NCI-H2227 (cell line): Measurements from ENCODE around the gene TRIM16.
"Not testable (repeated sequence)": the region's sequence is repeated elsewhere in the genome, so short reads cannot be mapped to it uniquely, and the experiment has no call there.

Experiments
- DNase-seq: peaks from one replicate; lab custom pipeline; 2025; ENCODE audit not compliant: unreplicated experiment; lab: John Stamatoyannopoulos, UW

The TRIM16 gene

DNA sequence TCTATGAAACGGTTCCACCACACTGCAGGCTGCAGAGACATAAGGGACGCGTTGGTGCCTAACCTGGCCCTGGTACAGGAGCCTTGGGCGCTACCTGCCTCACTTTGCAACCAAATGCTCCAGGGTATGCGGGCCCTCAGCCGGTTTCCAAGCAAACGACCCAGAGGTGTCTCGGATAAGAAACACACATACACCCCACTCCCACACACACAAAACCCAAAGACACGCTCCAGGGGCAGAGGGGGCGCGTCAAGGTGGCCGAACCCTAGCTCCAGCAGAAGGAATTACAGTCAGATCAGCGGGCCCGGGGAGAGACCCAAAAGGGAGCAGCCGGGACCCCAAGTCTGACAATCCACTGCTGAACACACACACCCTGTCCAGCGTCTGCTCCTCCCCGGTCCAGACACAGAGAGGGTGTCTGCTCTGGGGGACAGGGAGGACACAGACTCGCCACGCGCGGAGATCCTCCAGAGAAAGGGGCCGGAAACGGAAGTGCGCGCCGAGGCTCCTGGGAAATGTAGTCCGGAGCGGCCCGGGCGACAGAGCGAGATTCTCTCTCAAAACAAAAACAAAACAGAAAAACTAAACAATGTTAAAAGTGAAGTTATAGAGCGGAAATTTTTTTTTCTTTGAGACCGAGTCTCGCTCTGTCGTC is at the start of gene TRIM16:
Gene TRIM16 (minus strand): TSS at position 488 of the 655 bp plus-strand sequence. CDS start 32,702 bp downstream, outside the sequence.
- DNase-seq = peak; percentile 67

DNA sequence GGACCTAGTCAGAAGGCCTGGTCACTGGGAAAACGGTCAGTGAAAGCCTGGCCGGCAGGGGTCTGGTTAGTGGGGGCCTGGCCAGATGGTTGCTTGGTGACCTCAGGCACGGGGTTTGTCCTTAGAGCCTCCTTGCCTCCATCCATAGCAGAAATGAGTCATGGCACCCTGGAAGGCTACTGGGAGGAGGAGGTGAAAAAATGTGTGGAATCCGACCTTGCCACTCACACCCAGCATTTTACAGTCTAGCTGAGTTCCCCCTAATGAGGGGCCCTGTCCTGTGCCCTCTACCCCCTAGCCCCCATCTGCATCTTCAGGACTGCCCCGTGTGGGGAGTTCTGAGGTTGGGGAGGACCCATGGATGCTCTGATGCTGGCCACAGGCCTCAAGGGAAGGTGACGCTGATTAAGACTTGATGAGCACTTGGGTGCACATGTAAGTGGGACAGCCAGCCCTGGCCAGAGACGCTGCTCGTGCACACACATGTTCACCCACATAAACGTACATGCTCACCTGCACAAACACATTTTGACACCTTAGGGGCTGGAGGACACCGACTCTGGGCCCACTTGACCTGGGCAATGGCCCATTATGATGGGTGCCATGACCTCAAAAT is 49.2 kb upstream of the TRIM16 start:
- DNase-seq = not testable (repeated sequence)

GRCh38 chr17:15731900-15732299 is 47.8 kb upstream of the TRIM16 start, which contains the start of gene TBC1D26:
Gene TBC1D26, plus strand, starts transcription at chr17:15732283. Its CDS starts 3,066 bp downstream, at chr17:15735349.
- not testable (repeated sequence) for DNase-seq

DNA sequence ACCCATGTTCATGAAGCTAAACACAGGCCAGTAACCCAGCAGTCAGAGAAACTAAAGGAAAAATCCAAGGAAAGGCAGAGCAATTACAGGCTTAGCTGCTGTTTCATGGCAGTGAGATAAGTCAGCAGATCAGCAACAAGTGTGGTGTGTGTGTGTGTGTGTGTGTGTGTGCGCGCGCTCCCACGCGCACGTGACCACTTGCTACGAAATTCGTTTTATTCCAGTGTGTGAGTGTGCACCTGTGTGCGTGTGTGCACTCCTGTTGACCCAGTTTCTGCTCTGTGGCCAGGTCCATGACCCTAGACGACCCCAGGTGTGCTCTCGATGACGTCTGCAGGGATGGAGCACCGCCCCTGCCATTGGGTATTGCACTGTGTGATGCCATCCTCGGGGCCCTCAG is 46.4 kb upstream of the TRIM16 start:
- DNase-seq = not testable (repeated sequence)

DNA sequence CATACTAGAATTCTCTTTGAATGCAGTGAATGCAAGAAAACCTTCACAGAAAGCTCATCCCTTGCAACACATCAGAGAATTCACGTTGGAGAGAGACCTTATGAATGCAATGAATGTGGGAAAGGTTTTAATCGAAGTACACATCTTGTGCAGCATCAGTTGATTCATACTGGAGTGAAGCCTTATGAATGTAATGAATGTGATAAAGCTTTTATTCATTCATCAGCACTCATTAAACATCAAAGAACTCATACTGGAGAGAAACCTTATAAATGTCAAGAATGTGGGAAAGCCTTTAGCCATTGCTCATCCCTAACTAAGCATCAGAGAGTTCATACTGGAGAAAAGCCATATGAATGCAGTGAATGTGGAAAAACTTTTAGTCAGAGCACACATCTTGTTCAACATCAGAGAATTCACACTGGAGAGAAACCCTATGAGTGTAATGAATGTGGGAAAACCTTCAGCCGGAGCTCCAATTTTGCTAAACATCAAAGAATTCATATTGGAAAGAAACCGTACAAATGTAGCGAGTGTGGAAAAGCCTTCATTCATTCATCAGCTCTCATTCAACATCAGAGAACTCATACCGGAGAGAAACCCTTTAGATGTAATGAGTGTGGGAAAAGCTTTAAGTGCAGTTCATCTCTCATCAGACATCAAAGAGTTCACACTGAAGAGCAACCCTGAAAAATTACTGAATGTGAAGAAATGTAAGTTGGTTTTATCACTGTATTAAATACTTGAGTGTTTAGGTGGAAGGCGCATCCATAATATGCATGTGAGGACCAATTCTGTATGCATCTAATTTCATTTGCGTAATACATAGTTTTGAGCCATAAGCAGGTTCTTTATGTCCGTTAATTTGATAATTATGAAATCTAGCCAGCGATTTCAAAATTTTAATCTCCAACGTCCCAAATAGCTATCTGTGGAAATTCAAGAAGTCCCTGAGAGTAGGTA is 32.8 kb upstream of the TRIM16 start:
- DNase-seq = not testable (repeated sequence)

GRCh38 chr17:15708879-15709278 is 24.8 kb upstream of the TRIM16 start:
- DNase-seq = not testable (repeated sequence)

- not testable (repeated sequence) for DNase-seq
These were observed 20.7 kb upstream of the TRIM16 start for GRCh38 chr17:15704813-15705212.

DNA sequence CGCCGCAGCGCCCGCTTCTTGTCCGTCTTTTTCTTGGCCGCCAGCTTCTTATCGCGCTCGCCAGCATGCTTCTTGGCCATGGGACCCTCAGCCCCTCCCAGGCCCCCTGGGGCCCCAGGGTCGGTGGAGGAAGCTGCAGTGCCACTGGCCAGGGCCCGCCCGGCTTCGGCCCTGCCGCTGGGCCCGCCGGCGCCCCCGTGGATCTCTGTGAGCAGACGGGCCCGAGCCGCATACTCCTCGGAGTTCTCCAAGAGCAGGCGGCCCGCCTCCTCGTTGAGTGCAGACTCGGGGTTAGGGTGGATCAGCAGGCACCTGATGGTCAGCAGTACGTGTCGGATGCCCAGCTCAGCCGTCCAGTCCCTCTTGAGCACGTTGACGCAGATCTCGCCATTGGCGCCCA is 20.1 kb upstream of the TRIM16 start:
- not testable (repeated sequence) for DNase-seq

- not testable (repeated sequence) for DNase-seq
These were observed 15.8 kb upstream of the TRIM16 start for GRCh38 chr17:15699937-15700336.

DNA sequence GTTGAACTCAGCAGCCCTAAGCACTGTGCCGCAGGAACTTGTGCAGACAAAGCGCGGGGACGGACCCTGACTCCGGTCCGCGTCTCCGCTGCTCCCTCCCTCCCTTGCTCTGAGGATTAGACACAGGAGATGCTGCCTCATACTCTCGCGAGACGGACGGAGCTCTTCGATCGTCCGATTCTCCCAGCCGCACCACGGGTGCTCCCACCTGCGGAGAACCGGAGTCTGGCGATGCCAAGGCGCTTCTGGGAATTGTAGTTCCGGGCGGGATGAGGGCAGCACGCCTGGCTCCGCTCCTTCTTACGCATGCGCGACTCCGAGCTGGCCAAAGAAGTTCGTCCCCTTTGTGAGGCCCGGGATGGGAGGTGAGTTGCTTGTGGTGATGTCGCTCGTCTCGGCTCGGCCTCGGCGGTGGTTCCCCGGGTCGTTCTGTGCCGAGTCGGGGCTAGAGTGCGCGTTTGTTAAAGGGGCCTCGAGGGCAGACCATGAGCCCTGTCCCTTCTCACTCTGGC is 15.4 kb upstream of the TRIM16 start, which contains the start of gene ZNF286A:
Gene ZNF286A (plus strand): TSS at position 340 of the 512 bp plus-strand sequence. CDS start 578 bp downstream, outside the sequence.
- DNase-seq = peak; percentile 98

DNA sequence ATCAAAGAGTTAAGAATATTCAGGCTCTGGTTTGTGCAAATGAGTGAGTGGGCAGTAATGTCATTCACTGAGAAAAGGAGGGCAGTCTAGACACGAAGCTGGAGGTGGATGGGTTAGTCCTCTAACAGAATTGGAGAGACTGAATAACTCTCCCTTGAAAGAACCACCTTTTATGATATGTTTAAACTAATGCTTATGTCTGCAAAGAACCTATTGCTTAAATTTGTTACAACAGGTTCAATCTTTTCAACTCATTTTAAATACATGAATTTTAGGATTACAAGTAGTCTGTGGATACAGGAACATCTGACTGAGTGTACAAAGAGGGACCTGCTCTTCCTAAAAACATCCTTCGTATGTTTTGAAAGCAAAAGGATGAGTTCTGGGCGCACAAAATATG is 14.9 kb upstream of the TRIM16 start:
- not testable (repeated sequence) for DNase-seq

- not testable (repeated sequence) for DNase-seq
These were observed 3.4 kb upstream of the TRIM16 start for GRCh38 chr17:15687494-15687893.

DNA sequence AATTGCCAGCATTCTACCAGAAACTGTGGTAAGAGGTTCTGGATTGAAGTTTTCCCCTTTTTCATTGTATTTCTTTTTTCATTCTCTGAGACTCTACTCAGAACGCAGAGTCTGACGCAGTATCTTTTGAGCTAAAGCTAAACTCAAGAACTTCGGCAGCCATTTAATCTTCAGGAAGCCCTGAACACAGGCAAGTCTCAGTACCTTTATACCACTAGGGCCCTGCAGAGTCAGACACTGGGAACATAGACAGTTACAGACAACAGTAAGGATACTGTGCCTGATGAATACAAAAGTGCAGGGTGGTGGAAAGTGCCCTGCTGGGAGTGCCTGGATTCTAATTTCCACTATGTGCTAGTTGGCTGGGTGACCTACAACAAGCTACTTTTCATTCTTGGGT is 976 bp downstream of the TRIM16 start:
- not testable (repeated sequence) for DNase-seq

- not testable (repeated sequence) for DNase-seq
These were observed 8.1 kb downstream of the TRIM16 start for GRCh38 chr17:15675991-15676390.

- not testable (repeated sequence) for DNase-seq
These were observed 9.5 kb downstream of the TRIM16 start for GRCh38 chr17:15674640-15675039.

DNA sequence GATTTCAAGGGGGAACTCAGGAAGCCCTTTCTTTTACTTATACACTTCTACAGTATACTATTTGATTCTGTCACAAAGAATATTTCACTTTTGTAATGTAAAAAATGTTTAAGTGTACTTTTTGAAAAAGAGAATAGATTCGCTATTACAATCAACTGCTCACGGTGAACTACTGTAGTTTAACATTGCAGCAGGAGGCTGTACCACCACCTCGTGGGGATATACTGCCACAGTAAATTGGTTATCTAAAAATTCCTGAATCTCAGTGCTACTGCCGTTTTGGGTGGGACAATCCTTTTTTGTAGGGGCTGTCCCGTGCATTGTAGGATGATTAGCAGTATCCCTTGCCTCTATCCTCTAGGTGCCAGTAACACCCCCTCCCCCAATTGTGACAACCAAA is 14.6 kb downstream of the TRIM16 start:
- not testable (repeated sequence) for DNase-seq

GRCh38 chr17:15663691-15664090 is 20.4 kb downstream of the TRIM16 start:
- DNase-seq = no peak

- DNase-seq = no peak
These were observed 20.9 kb downstream of the TRIM16 start for GRCh38 chr17:15663176-15663575.

DNA sequence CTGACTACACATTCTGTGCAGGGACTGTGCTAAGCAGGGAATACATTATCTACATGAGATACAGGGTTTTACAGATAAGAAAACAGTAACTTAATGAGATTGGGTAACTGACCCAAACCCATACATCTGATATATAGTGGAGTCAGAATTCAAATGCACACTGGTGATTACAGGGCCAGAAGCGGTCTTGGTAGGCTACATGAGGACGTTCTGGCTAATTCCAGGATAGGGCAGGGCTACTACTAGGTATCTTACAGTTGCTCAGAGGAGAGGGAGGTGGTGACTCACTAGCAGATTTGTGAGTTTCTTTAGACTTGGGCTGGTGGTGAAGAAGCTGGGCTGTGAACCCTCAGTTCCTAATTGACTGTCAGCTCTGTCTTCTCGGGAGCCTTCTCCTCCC is 21.4 kb downstream of the TRIM16 start:
- DNase-seq = no peak

DNA sequence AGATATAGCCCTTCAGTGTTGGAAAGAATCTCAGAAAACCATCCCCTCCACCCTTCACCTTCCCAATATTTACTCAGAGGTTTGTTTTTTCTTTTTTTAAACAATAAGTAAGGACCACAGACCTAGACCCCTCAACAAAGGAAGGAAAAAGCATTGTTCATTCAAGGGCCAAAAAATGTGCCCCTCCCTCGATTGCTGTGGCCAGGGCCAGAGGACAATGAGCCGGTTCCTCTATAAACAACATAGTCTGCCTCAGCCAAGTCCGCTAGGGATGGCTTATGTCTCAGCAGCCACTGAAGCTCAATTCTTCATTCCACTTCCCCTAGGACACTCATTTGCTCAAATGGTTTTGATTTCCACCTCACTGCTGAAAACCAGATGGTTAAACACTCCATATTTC is 24.0 kb downstream of the TRIM16 start:
- no peak for DNase-seq

GRCh38 chr17:15659663-15660062 is 24.4 kb downstream of the TRIM16 start:
- no peak for DNase-seq
